Esophagus squamous epithelium (tissue), 5 donors: ENCODE data around the gene PRSS22. TPM values are rescaled to one million over a fixed set of nuclear protein-coding genes. Genes with fewer than 3 reads are reported as not detected.

Experiments used
- DNase-seq: peaks from one replicate; lab custom pipeline; 2025; lab: John Stamatoyannopoulos, UW
- H3K27ac ChIP-seq, 4 donors: fragments of 200-600 bp; sonication (generic); one replicate each; pipeline ENCODE4 v1.5.1; 2016 to 2019; ENCODE audit warnings: mild to moderate bottlenecking in 1 of 4
- H3K27me3 ChIP-seq, 4 donors: fragments of 200-600 bp; sonication (generic); 1 replicate in 3 of 4; 2 replicates in 1 of 4; pipeline versions ENCODE4 v1.5.1 to v1.6.0; 2017 to 2021; ENCODE audit warnings: antibody characterized with exemption in 1 of 4
- H3K36me3 ChIP-seq, 3 donors: fragments of 200-600 bp; sonication (generic); one replicate each; pipeline ENCODE4 v1.5.1; 2016 to 2019
- H3K4me1 ChIP-seq, 3 donors: fragments of 200-600 bp; sonication (generic); one replicate each; pipeline ENCODE4 v1.5.1; 2017 to 2019
- H3K4me3 ChIP-seq, 4 donors: fragments of 200-600 bp; sonication (generic); 1 replicate in 3 of 4; 2 replicates in 1 of 4; pipeline ENCODE4 v1.5.1; 2016 to 2019; ENCODE audit warnings: mild to moderate bottlenecking in 2 of 4, moderate library complexity in 1 of 4
- H3K9me3 ChIP-seq, 3 donors: fragments of 200-600 bp; sonication (generic); one replicate each; pipeline ENCODE4 v1.5.1; 2016 to 2019
- POLR2A ChIP-seq, 4 donors: fragments of 450-650 bp; IDR thresholded peaks; one replicate each; pipeline ENCODE4 v1.6.1; 2017; ENCODE audit warnings: antibody characterized with exemption in 4 of 4, mild to moderate bottlenecking in 4 of 4, moderate library complexity in 3 of 4
- WGBS, 2 donors: methylation state at CpG; one replicate each; pipeline ENCODE4 v1.1.5; 2018; 5-methylcytosine and 5-hydroxymethylcytosine counted together
- intact Hi-C: fragments of 100-400 bp; cut with DNase I; formaldehyde crosslinking; loops from one replicate; pipeline ENCODE4 v1.15.0; 2022
- total RNA-seq, 4 donors: library from RNA; depleted of rRNA; stranded (reverse); fragments of >200 nt; gene quantifications; one replicate each; pipeline ENCODE4 v1.1.0, GENCODE V29; 2016
- TF ChIP-seq, protein P1 (sequence below), 6 experiments: fragments of 450-650 bp in 4 of 6; fragments of 200-600 bp in 2 of 6; sonication (generic) in 2 of 6; IDR thresholded peaks; one replicate each; pipeline ENCODE4 v1.5.1; 2016 to 2019; ENCODE audit warnings: antibody characterized with exemption in 6 of 6, mild to moderate bottlenecking in 4 of 6, moderate library complexity in 4 of 6
- donor health status: DM: yes; HTN: yes; CAD: no.

Gene PRSS22
- total RNA-seq, 4 donors from 2014 or later: 36.6 to 149 (median 113) TPM

DNA sequence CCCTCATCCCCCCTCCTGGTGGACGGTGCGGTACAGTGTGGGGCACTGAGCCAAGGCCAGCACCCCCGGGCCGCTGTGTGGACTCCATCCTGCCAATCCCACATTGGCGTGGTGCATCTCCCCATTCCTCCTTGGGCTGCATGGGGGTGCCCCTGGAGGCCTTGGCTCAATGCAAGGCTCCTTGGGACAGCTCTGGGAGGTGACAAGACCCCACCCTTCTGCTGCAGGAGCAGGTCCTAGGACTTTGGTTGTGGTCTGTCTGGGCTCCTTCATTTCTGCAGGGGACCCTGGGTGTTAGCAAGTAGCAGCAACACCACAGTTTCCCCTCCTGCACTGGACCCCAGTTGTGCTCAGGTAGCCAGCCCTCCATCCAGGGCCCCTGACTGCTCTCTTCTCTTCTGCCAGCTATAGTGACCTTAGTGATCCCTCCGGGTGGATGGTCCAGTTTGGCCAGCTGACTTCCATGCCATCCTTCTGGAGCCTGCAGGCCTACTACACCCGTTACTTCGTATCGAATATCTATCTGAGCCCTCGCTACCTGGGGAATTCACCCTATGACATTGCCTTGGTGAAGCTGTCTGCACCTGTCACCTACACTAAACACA, 39.6 kb downstream of the PRSS22 start:
- Histone ChIP-seq H3K27ac (no peak overlapping the region), H3K36me3 (no peaks in the 10 kb centered on the region), H3K27me3 (peaks cover 0 to 89% (median 0%) of the 10 kb centered on the region in 4 donors), H3K4me1 (no peaks in the 10 kb centered on the region), H3K4me3 (no peak overlapping the region), H3K9me3 (no peaks in the 10 kb centered on the region)
- no peak for DNase-seq
- WGBS, 2 donors: 55 to 80% methylated on average over 5 to 10 of the region's 10 CpGs
- TF ChIP-seq, protein P1, sequence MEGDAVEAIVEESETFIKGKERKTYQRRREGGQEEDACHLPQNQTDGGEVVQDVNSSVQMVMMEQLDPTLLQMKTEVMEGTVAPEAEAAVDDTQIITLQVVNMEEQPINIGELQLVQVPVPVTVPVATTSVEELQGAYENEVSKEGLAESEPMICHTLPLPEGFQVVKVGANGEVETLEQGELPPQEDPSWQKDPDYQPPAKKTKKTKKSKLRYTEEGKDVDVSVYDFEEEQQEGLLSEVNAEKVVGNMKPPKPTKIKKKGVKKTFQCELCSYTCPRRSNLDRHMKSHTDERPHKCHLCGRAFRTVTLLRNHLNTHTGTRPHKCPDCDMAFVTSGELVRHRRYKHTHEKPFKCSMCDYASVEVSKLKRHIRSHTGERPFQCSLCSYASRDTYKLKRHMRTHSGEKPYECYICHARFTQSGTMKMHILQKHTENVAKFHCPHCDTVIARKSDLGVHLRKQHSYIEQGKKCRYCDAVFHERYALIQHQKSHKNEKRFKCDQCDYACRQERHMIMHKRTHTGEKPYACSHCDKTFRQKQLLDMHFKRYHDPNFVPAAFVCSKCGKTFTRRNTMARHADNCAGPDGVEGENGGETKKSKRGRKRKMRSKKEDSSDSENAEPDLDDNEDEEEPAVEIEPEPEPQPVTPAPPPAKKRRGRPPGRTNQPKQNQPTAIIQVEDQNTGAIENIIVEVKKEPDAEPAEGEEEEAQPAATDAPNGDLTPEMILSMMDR (IDR thresholded peaks at IDR 0.05): no peak
- TF ChIP-seq POLR2A (IDR thresholded peaks at IDR 0.05): no peak
- intact Hi-C loops: no loop called here

- Histone ChIP-seq H3K27me3 (peaks cover 0 to 91% (median 0%) of the 10 kb centered on the region in 4 donors), H3K27ac (no peak overlapping the region), H3K9me3 (no peaks in the 10 kb centered on the region), H3K4me3 (peak overlapping the region in 3 of 4 donors; percentile 2 to 32 (median 23)), H3K4me1 (no peaks in the 10 kb centered on the region), H3K36me3 (no peaks in the 10 kb centered on the region)
- intact Hi-C loops: no loop called here
- TF ChIP-seq POLR2A (IDR thresholded peaks at IDR 0.05): no peak
- TF ChIP-seq, protein P1 (IDR thresholded peaks at IDR 0.05): no peak
- WGBS, 2 donors: 44 to 69% methylated on average over 12 to 22 of the region's 68 CpGs
- DNase-seq: no peak
Observed at GRCh38 chr16:2817340-2818271, 40.4 kb downstream of the PRSS22 start.

GRCh38 chr16:2816751-2817339, 41.1 kb downstream of the PRSS22 start, which contains the start of gene PRSS21:
PRSS21 (plus strand) TSS chr16:2817237; CDS start chr16:2817269, 32 bp downstream.
- 79% methylated on average over 5 of the region's 28 CpGs; no CpG with 5 or more reads in 1 of the 2 donors for WGBS, 2 donors
- no peak for DNase-seq
- H3K36me3 ChIP-seq: no peaks in the 10 kb centered on the region
- no peaks in the 10 kb centered on the region for H3K9me3 ChIP-seq
- H3K4me3 ChIP-seq: peak within 1 kb of the TSS in 3 of 4 donors; percentile 2 to 32 (median 23)
- intact Hi-C loops: no loop called here
- peaks cover 0 to 93% (median 0%) of the 10 kb centered on the region in 4 donors for H3K27me3 ChIP-seq
- H3K27ac ChIP-seq: no peak within 1 kb of the TSS
- H3K4me1 ChIP-seq: peaks cover 0 to 6% (median 4%) of the 10 kb centered on the region in 3 donors
- TF ChIP-seq, protein P1 (IDR thresholded peaks at IDR 0.05): peak in 1 of 6 experiments; percentile 10
- TF ChIP-seq POLR2A (IDR thresholded peaks at IDR 0.05): no peak

DNA sequence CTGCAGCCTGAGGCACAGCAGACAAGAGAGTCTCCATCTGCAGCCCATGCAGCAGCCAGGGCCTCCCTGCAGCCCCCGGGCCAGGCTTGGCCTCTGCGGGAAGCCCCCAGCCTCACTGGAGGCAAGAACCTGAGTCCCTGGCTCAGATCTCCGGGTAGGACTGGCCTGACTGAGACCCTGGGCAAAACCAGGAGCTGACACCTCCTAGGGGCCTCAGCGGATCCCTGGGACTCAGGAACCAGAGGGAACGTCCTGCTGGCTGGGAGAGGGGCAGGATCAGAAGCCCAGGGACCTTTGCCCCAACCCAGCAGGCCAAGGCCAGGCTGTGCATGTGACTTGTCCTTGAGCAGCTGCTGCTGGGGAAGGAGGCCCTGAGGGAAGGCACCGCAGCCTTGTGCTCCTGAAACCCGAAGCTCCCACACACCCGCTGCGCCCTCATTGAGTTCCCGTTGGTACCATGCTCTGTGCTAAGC, 42.6 kb downstream of the PRSS22 start:
- Histone ChIP-seq H3K36me3 (no peaks in the 10 kb centered on the region), H3K4me1 (peaks cover 0 to 9% (median 4%) of the 10 kb centered on the region in 3 donors), H3K9me3 (no peaks in the 10 kb centered on the region), H3K4me3 (no peak overlapping the region), H3K27ac (no peak overlapping the region), H3K27me3 (peaks cover 0 to 91% (median 0%) of the 10 kb centered on the region in 4 donors)
- no peak for DNase-seq
- WGBS, 2 donors: 89% methylated on average over 5 of the region's 10 CpGs; no CpG with 5 or more reads in 1 of the 2 donors
- TF ChIP-seq, protein P1 (IDR thresholded peaks at IDR 0.05): no peak
- no peak for TF ChIP-seq POLR2A (IDR thresholded peaks at IDR 0.05)
- intact Hi-C loops: no loop called here
